Pancreas (tissue), 10 donors: ENCODE data around the gene TCF7L1. TPM values are rescaled to one million over a fixed set of nuclear protein-coding genes. Genes with fewer than 3 reads are reported as not detected.

Experiments
- ATAC-seq, 4 donors: fragments of 200-7000 bp; cut with Tn5 transposase; one replicate each; pipeline versions ENCODE4 v1.8.0 to v1.9.1; 2020; ENCODE audit warnings: mild to moderate bottlenecking in 4 of 4, moderate library complexity in 4 of 4
- DNase-seq, 6 donors: peaks; one replicate each; pipeline ENCODE4 v3.0.0-alpha.2; 2020
- FAIRE-seq: peaks from 2 replicates; lab custom pipeline; 2012; peaks lifted over from hg19 to GRCh38; lab: Jason Lieb, UNC
- H3K27ac ChIP-seq, 4 donors: fragments of 200-600 bp; sonication (generic); 1 replicate in 3 of 4; 2 replicates in 1 of 4; pipeline versions ENCODE4 v1.5.0 to v1.8.0; 2020
- H3K27me3 ChIP-seq, 4 donors: fragments of 200-600 bp; one replicate each; pipeline ENCODE4 v1.8.0; 2021
- H3K36me3 ChIP-seq, 3 donors: fragments of 200-600 bp; sonication (generic) in 1 of 3; one replicate each; pipeline versions ENCODE4 v1.5.0 to v1.8.0; 2020 to 2021
- H3K4me1 ChIP-seq, 3 donors: fragments of 200-600 bp; one replicate each; pipeline ENCODE4 v1.8.0; 2021
- H3K4me3 ChIP-seq, 4 donors: fragments of 200-600 bp; sonication (generic) in 2 of 4; one replicate each; pipeline versions ENCODE4 v1.5.0 to v1.8.0; 2020 to 2021
- H3K9me3 ChIP-seq, 4 donors: fragments of 200-600 bp; one replicate each; pipeline ENCODE4 v1.8.0; 2021
- CTCF ChIP-seq, 4 donors: fragments of 200-600 bp; sonication (generic) in 3 of 4; IDR thresholded peaks; one replicate each; pipeline versions ENCODE4 v1.5.0 to v1.8.0; 2021; ENCODE audit warnings: antibody characterized with exemption in 4 of 4
- WGBS, 2 donors: extraction: QIAGEN DNeasy Blood & Tissue Kit; methylation state at CpG; one replicate each; pipeline ENCODE4 v1.1.7; 2013; 5-methylcytosine and 5-hydroxymethylcytosine counted together
- intact Hi-C, 3 donors: fragments of 100-400 bp; cut with DNase I; formaldehyde crosslinking; loops; one replicate each; pipeline versions ENCODE4 v1.11.1 to v1.14.2; 2022
- polyA plus RNA-seq, 2 donors: library from polyadenylated mRNA; stranded (reverse); fragments of 200-250 nt; gene quantifications; one replicate each; pipeline ENCODE4 v1.2.3, GENCODE V29; 2013
- total RNA-seq, 6 donors: library from RNA; stranded (reverse); fragmentation: NEBNext Ultra II Directional in 4 of 6; extraction: Animal tissue kit (Norgen Biotek cat#: 25700) in 4 of 6; gene quantifications; one replicate each; pipeline versions ENCODE4 v1.2.1 to v1.2.4, GENCODE V29; 2021 to 2023
- donor health status: healthy with polysubstance abuse.
- donor health status: DM: no; HTN: no; CAD: no; lungs with moderate emphysema.
- donor health status: DM: no; HTN: no; CAD: no.
- donor health status: control.
- donor health status: control.
- donor health status: Bipolar disorder and iron deficiency.
- donor health status: DM: yes; HTN: yes; CAD: no.
- donor health status: DM: no; HTN: no; CAD: no.
- donor health status: DM: no; HTN: no; CAD: no.
- donor health status: DM: yes; HTN: yes; CAD: no.

TCF7L1 gene, protein sequence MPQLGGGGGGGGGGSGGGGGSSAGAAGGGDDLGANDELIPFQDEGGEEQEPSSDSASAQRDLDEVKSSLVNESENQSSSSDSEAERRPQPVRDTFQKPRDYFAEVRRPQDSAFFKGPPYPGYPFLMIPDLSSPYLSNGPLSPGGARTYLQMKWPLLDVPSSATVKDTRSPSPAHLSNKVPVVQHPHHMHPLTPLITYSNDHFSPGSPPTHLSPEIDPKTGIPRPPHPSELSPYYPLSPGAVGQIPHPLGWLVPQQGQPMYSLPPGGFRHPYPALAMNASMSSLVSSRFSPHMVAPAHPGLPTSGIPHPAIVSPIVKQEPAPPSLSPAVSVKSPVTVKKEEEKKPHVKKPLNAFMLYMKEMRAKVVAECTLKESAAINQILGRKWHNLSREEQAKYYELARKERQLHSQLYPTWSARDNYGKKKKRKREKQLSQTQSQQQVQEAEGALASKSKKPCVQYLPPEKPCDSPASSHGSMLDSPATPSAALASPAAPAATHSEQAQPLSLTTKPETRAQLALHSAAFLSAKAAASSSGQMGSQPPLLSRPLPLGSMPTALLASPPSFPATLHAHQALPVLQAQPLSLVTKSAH
- 1 to 10 TPM; 1.1 to 3.6 (median 1.7) TPM for total RNA-seq
- 1 to 10 TPM; 3.1 to 4.0 TPM for polyA plus RNA-seq

GRCh38 chr2:85132834-85133637, at the start of gene TCF7L1:
Gene TCF7L1 (plus strand): TSS chr2:85133392. CDS start chr2:85133685, 293 bp downstream.
- H3K27ac ChIP-seq: no peak within 1 kb of the TSS
- TF ChIP-seq CTCF (IDR thresholded peaks at IDR 0.05): peak; percentile 41 to 64 (median 61)
- ATAC-seq (peak; percentile 92 to 97 (median 94)), FAIRE-seq (no peak), DNase-seq (peak; percentile 64 to 88 (median 78))
- H3K4me3 ChIP-seq: peak within 1 kb of the TSS; percentile 48 to 69 (median 60)
- H3K4me1 ChIP-seq: no peaks in the 10 kb centered on the region
- H3K36me3 ChIP-seq: no peaks in the 10 kb centered on the region
- no peaks in the 10 kb centered on the region for H3K27me3 ChIP-seq
- intact Hi-C loops: loop anchor here in 1 of 3 donors (10.0 kb wide), 1 partner anchor 152 kb away; no protein-coding TSS in a partner anchor
- no peaks in the 10 kb centered on the region for H3K9me3 ChIP-seq
- WGBS, 2 donors: 0% methylated on average over 56 to 91 of the region's 91 CpGs

DNA sequence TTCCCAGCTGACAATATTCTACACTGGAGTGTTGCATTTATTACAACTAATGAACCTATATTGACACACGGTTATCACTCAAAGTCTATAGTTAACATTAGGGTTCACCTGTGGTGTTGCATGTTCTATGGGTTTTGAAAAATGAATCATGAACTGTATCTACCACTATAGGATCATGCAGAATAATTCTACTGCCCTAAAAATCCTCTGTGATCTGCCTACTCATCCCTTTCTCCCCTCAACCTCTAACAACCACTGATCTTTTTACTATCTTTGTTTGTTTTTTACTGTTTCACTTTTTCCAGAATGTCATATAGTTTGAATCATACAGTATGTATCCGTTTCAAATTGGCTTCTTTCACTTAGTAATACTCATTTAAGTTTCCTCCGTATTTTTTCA, 47.6 kb upstream of the TCF7L1 start:
- intact Hi-C loops: no loop called here
- 46 to 70% methylated on average over 3 of the region's 3 CpGs for WGBS, 2 donors
- no peaks in the 10 kb centered on the region for H3K36me3 ChIP-seq
- H3K9me3 ChIP-seq: no peaks in the 10 kb centered on the region
- no peak for TF ChIP-seq CTCF (IDR thresholded peaks at IDR 0.05)
- no peaks in the 10 kb centered on the region for H3K27me3 ChIP-seq
- DNase-seq: no peak
- H3K4me3 ChIP-seq: no peak overlapping the region
- ATAC-seq: no peak
- H3K27ac ChIP-seq: no peak overlapping the region
- FAIRE-seq: no peak
- H3K4me1 ChIP-seq: no peaks in the 10 kb centered on the region

DNA sequence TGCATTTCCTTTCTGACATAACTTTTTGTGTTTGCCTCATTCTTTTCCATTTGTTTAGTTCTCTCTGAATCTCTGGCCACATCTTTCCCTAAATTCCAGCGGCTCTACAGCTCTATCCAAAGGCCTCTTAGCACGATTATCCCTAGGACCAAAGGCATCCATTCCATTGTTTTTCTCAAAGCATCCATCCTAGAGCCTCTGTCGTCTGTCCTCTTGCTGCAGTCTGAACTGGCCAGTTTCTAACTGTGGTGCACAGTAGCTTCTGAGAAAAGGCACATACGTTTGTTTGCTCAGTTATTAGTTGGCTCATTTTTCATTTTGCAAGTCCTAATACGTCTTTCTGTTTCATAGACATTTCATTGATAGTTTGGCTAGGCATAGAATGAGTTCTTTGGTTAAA, 45.7 kb upstream of the TCF7L1 start:
- intact Hi-C loops: no loop called here
- no peaks in the 10 kb centered on the region for H3K27me3 ChIP-seq
- H3K27ac ChIP-seq: no peak overlapping the region
- 62 to 65% methylated on average over 5 of the region's 5 CpGs for WGBS, 2 donors
- FAIRE-seq: no peak
- H3K4me1 ChIP-seq: no peaks in the 10 kb centered on the region
- DNase-seq: no peak
- H3K36me3 ChIP-seq: no peaks in the 10 kb centered on the region
- ATAC-seq: no peak
- TF ChIP-seq CTCF (IDR thresholded peaks at IDR 0.05): no peak
- H3K4me3 ChIP-seq: no peak overlapping the region
- H3K9me3 ChIP-seq: no peaks in the 10 kb centered on the region

- no peak for ATAC-seq
- Histone ChIP-seq H3K36me3 (no peaks in the 10 kb centered on the region), H3K27me3 (no peaks in the 10 kb centered on the region), H3K27ac (no peak overlapping the region), H3K4me3 (no peak overlapping the region), H3K4me1 (no peaks in the 10 kb centered on the region), H3K9me3 (no peaks in the 10 kb centered on the region)
- no peak for DNase-seq
- FAIRE-seq: no peak
- TF ChIP-seq CTCF (IDR thresholded peaks at IDR 0.05): no peak
- WGBS, 2 donors: 87 to 88% methylated on average over 2 of the region's 2 CpGs
- intact Hi-C loops: no loop called here
Observed at GRCh38 chr2:85088921-85089320, 44.3 kb upstream of the TCF7L1 start.
